ENCODE measurements around the gene SEC61G. TPM values are rescaled to one million over a fixed set of nuclear protein-coding genes. Genes with fewer than 3 reads are reported as not detected.

The SEC61G gene
- total and polyA plus RNA-seq, 10 donors: 52.8 to 290 (median 178) TPM

Other genes starting within 250 kb of the SEC61G start
- gene VSTM2A, start 216.8 kb downstream of the SEC61G start, total RNA-seq: not detected
- gene VSTM2A, start 216.8 kb downstream of the SEC61G start, polyA plus RNA-seq: not detected

Data from spleen (tissue), 10 donors.